HG02884 (cell line): ENCODE results near the gene CLEC7A.

ENCODE experiments used
- ATAC-seq: cut with Tn5 transposase; IDR thresholded peaks from one replicate; pipeline ENCODE4 v1.9.1; 2021; ENCODE audit warnings: mild to moderate bottlenecking, moderate library complexity; ENCODE audit not compliant: unreplicated experiment

CLEC7A gene

GRCh38 chr12:10130042-10130441, at the start of gene CLEC7A:
CLEC7A (minus strand) TSS chr12:10130199; CDS start chr12:10130082, 117 bp downstream.
- peak; percentile 87 for ATAC-seq

- ATAC-seq: no peak
Measured at GRCh38 chr12:10179776-10180181, 49.8 kb upstream of the CLEC7A start.

- no peak for ATAC-seq
Measured at GRCh38 chr12:10178821-10179220, 48.8 kb upstream of the CLEC7A start, which contains the start of gene TMEM52B. TMEM52B (plus strand) TSS chr12:10179032; CDS start chr12:10179575, 543 bp downstream.

- no peak for ATAC-seq
Measured at GRCh38 chr12:10175846-10176636, 46.0 kb upstream of the CLEC7A start.

- no peak for ATAC-seq
Measured at GRCh38 chr12:10174986-10175614, 45.1 kb upstream of the CLEC7A start.

- no peak for ATAC-seq
Measured at GRCh38 chr12:10171973-10172728, 42.2 kb upstream of the CLEC7A start, which contains the start of gene OLR1. OLR1 (minus strand) TSS chr12:10172132; CDS start chr12:10172077, 55 bp downstream.

- ATAC-seq: no peak
Measured at GRCh38 chr12:10170216-10170615, 40.2 kb upstream of the CLEC7A start.

- ATAC-seq: no peak
Measured at GRCh38 chr12:10169104-10169503, 39.1 kb upstream of the CLEC7A start.

- no peak for ATAC-seq
Measured at GRCh38 chr12:10167599-10167998, 37.6 kb upstream of the CLEC7A start.

- no peak for ATAC-seq
Measured at GRCh38 chr12:10165421-10165820, 35.4 kb upstream of the CLEC7A start.

- ATAC-seq: no peak
Measured at GRCh38 chr12:10163084-10163483, 33.1 kb upstream of the CLEC7A start.

GRCh38 chr12:10160617-10161385, 30.8 kb upstream of the CLEC7A start:
- ATAC-seq: no peak

GRCh38 chr12:10159280-10159679, 29.3 kb upstream of the CLEC7A start:
- ATAC-seq: no peak

- ATAC-seq: no peak
Measured at GRCh38 chr12:10158406-10158805, 28.4 kb upstream of the CLEC7A start.

GRCh38 chr12:10155966-10156365, 26.0 kb upstream of the CLEC7A start:
- ATAC-seq: no peak

GRCh38 chr12:10154145-10154496, 24.1 kb upstream of the CLEC7A start:
- ATAC-seq: no peak

- no peak for ATAC-seq
Measured at GRCh38 chr12:10153271-10154144, 23.5 kb upstream of the CLEC7A start.

GRCh38 chr12:10151621-10152020, 21.6 kb upstream of the CLEC7A start:
- ATAC-seq: no peak

GRCh38 chr12:10147714-10148403, 17.9 kb upstream of the CLEC7A start:
- peak; percentile 80 for ATAC-seq
